ENCODE data around the gene NCKAP5L. TPM values are rescaled to one million over a fixed set of nuclear protein-coding genes. Genes with fewer than 3 reads are reported as not detected.

Gene NCKAP5L
- total and polyA plus RNA-seq, 2 donors (not counting 3 experiments of a cell fraction or from before 2014, with no cell fraction given), result 17.4 to 46.1 TPM

- TF ChIP-seq POLR2A (IDR thresholded peaks at IDR 0.05; ENCODE audit: low read depth, low read length) (no peak), POLR2AphosphoS5 (IDR thresholded peaks at IDR 0.05; ENCODE audit: insufficient read depth, low read depth, low read length) (no peak), FOS (IDR thresholded peaks at IDR 0.05; ENCODE audit: borderline replicate concordance, insufficient read depth, low read length) (no peak), GATA2 (IDR thresholded peaks at IDR 0.05; ENCODE audit: insufficient read depth, insufficient read length, low read depth, low read length) (no peak), MYC (IDR thresholded peaks at IDR 0.05; ENCODE audit: low read depth, low read length) (no peak), EZH2 (IDR thresholded peaks at IDR 0.05; ENCODE audit: borderline replicate concordance, low read depth, low read length, severe bottlenecking) (no peak), CTCF (IDR thresholded peaks at IDR 0.05; ENCODE audit: extremely low read depth in 1 of 2, insufficient read depth in 1 of 2, low read depth in 1 of 2, low read length in 2 of 2) (no peak), JUN (IDR thresholded peaks at IDR 0.05; ENCODE audit: borderline replicate concordance, insufficient read depth, insufficient read length, low read depth) (no peak)
- TF ChIP-seq, protein P1, sequence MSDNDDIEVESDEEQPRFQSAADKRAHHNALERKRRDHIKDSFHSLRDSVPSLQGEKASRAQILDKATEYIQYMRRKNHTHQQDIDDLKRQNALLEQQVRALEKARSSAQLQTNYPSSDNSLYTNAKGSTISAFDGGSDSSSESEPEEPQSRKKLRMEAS (IDR thresholded peaks at IDR 0.05; ENCODE audit: insufficient read depth, insufficient read length), result no peak
- Histone ChIP-seq H3K27me3 (ENCODE audit: control insufficient read depth in 2 of 2, insufficient read depth in 2 of 2, low read length in 2 of 2) (no peaks in the 10 kb centered on the region), H3K4me2 (ENCODE audit: insufficient read depth, low read length) (no peak overlapping the region), H3K9me1 (replicated peaks; ENCODE audit: control insufficient read depth, extremely low read depth, insufficient read depth, low read length) (no peaks in the 10 kb centered on the region), H3K27ac (ENCODE audit: insufficient read depth, low read depth, low read length) (no peak overlapping the region), H2AFZ (ENCODE audit: low read depth, low read length) (no peak overlapping the region), H3K36me3 (ENCODE audit: control insufficient read depth in 2 of 2, extremely low read depth in 1 of 2, insufficient read depth in 2 of 2, low read length in 2 of 2) (peaks cover 6 to 51% of the 10 kb centered on the region in 2 experiments), H3K9me3 (replicated peaks; ENCODE audit: control insufficient read depth, insufficient read depth, low read length) (no peaks in the 10 kb centered on the region), H3K9ac (replicated peaks; ENCODE audit: extremely low read depth, insufficient read depth, low read length) (no peak overlapping the region), H3K4me3 (replicated peaks in 1 of 3; ENCODE audit: insufficient read depth in 1 of 3, low read depth in 1 of 3, low read length in 3 of 3) (no peak overlapping the region), H3K79me2 (ENCODE audit: control insufficient read depth, insufficient read depth, low read length) (no peaks in the 10 kb centered on the region), H3K4me1 (ENCODE audit: control insufficient read depth, extremely low read depth, insufficient read depth, low read length) (no peaks in the 10 kb centered on the region), H4K20me1 (replicated peaks; ENCODE audit: control insufficient read depth, extremely low read depth, insufficient read depth, low read length) (no peaks in the 10 kb centered on the region)
- intact Hi-C loops (cut with micrococcal nuclease) (no loop called here), dilution Hi-C loops (cut with MboI; ENCODE audit: extremely low pct_ligation_motif_present, low sequenced_read_pairs) (no loop called here)
- ChIA-PET POLR2A (no interaction called here), CTCF (interaction anchor here (1.4 to 5.7 kb wide), 2 partner anchors 14 to 42 kb away, joined by 4 to 25 read pairs; no protein-coding TSS in a partner anchor)
- FAIRE-seq (no peak), DNase-seq (ENCODE audit: low read depth, low spot score) (no peak)
- BruUV-seq (replicated peaks), result no TSS peak
Observed at GRCh38 chr12:49797449-49797776, 30.8 kb downstream of the NCKAP5L start.
